ENCODE data around the gene NUDT4.
"Not testable (repeated sequence)": the region's sequence is repeated elsewhere in the genome, so short reads cannot be mapped to it uniquely, and the experiment has no call there.

Gene NUDT4

DNA sequence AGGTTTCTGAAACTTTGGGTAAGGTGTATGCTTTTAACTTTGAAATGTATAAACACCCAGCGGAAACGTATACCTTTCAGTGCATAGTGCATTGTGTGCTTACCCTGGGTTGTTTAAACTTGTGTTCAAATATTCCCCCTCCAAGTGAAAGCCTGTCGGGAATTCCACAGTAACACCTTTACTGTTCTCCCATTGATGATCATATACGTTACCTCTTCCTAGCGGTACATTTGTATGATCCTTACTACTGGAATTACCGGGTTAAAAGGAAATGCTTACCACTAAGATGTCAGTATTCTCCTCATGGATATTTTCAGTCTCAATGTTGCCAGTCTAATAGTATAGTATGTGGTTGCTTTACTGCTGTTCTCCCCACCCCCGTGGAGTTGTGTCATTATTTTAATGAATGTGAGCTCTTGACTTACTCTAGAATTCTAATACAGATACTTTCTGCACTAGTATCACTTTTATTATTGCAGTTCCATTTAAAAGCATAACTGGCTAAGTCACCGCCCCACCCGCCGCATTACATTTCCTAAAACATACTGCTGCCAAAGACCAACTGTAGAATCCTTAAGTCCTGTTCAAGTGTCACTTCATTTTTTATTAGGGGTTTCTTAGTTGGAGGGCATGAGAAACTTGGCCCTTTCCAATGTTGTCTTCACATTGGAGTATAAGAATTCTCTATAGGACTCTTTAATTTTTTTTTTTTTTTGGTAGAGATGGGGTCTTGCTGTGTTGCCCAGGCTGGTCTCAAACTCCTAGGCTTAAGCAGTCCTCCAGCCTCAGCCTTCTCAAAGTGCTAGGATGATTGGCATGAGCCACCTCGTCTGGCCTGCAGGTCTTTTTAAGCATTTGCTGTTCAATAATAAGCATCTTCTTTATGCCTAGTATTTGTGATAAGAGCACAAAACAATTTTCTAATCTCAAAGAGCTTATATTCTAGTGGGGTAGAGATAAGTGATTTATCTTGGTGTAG lies 24.9 kb downstream of the NUDT4 start:
- DNase-seq: no peak

DNA sequence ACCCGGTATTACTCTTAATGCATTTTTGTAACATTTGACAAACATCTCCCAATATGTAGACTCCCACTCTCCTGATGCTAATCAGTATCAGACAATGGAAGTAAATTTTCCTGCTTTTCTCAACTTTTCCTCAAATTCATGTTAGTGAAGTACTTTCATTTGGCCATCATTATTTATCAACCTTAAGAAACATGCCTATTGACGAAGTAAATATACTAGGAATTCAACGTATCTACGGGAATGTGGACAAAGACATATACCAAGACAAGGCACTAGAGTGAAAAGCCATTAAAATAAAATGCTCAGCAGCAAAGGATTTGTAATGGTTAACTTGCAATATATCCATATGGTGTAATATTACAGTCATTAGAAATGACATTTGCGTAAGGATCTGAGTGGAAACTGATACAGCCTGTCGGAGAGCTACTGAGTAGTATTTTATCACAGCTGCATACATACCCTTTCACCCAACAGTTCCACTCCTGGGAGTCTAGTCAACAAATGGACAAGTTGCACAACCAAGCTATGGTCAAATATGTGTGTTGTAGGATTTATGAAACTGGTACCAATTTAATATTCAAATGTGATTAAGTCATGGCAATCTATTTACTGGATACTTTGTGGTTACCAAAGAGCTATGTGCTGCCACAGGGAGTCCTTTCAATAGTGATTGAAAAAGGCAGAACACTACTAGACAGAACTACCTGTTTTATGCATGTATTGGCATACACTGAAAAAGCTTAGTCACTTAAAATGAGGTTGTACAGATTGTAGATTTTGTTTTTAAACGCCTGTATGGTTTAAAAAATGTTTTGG lies 26.5 kb downstream of the NUDT4 start:
- DNase-seq: no peak

DNA sequence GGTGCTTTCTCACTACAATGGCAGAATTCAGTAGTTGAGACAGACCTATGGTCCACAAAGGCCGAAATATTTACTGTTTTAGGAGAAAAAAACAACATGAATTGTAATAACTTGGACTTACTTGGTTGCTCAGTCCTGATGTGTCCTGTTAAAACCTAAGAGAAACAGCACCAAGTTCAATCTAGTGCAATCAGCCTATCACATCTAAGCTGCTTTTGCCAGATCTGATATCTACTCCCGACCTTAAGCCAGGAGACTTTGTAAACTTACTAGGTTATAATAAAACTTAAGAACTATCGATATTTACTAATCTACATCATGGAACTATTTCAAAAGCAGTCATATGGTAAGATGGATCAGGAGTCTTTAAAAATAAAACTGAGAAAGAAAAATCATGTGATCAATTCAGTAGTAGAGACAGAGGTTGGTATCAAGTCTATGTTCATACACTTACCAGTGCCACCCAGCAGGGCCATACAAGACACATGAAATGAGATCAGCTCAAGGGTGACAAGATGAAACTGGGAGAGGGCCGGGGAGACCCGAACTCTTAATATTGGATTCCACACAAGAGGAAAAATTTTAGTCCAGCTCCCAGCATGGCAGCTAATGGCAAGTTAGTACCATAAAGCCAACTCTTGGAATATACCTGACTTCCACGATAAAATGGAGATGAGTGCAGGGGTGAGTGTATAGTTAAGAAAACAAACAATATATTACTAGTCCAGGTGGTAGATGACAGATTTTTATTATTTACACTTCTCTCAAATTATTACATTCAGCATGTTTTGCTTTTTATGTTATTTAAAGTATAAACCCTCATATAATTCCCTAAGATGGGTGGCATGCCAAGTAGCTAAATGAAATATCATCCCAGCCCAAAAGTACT lies 27.5 kb downstream of the NUDT4 start:
- no peak for DNase-seq

DNA sequence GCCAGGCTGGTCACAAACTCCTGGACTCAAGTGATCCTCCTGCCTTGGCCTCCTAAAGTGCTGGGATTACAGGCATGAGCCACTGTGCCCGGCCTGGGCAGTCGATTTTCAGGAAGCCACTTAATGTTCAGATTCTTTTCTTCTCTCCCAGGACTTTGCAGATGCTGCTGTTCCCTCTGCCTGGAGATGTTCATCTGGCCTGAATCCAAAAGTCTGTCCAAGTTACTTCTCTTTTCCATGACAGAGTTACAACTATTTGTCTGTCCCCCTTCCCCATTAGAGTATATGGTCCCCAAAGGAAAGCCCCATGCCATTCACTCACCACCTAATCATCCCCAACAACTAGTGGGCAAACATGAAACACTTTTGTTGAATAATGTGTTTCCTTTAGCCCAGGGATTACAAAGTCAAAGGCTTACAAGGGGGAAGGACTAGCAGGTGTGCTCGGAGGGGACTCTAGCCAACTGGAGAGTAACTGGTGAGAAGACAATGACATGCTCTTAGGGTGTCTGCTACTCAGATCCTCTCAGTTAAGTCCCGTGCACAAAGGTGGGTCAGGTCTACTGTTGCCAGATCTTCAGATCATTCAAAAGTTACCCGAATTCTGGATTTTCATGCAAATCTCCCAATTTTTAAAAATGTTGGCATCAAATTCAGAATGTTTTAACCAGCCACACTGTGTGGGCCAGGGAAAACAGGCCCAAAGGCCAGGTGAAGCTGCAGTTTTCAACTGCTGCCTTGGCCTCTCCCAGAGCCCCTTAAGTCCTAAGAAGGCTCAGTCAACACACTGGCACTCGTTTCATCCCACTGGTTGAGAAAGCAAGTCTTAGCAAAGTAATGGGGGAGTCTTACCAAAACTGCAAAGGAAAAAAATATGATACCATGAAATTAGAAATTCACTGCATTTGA lies 29.6 kb downstream of the NUDT4 start:
- no peak for DNase-seq

DNA sequence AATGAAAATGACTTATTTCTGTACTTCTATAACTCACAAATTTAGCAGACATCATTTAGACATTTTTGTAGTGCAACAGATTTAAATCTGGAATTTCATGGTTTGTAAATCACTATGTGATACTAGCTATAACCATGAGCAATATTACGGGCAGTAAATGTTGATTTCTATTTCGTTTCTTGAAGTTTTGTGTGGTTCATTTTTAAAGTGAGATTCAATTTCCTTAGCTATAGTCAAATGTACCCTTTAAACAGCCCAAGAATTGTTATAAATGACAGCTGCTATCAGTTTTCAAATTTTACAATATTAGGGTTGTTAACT lies 30.2 kb downstream of the NUDT4 start:
- no peak for DNase-seq

DNA sequence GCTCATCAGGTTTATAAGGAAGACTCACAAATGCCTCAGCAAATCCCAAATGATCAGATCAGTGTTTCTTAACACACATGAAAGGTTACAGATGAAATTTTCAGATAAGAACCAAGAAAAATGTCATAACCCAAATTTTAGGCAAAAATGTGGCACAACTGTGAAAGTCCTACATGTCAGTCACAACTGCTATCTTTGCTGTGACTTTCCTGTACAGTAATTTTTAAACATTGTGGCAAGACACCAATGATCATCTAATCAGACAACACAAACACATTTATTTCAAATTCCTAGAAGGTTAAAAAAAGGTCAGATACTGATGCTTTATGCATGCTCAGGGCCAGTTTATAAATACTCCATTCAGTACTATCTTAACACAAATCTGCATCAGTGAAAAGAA lies 31.1 kb downstream of the NUDT4 start:
- DNase-seq: no peak

DNA sequence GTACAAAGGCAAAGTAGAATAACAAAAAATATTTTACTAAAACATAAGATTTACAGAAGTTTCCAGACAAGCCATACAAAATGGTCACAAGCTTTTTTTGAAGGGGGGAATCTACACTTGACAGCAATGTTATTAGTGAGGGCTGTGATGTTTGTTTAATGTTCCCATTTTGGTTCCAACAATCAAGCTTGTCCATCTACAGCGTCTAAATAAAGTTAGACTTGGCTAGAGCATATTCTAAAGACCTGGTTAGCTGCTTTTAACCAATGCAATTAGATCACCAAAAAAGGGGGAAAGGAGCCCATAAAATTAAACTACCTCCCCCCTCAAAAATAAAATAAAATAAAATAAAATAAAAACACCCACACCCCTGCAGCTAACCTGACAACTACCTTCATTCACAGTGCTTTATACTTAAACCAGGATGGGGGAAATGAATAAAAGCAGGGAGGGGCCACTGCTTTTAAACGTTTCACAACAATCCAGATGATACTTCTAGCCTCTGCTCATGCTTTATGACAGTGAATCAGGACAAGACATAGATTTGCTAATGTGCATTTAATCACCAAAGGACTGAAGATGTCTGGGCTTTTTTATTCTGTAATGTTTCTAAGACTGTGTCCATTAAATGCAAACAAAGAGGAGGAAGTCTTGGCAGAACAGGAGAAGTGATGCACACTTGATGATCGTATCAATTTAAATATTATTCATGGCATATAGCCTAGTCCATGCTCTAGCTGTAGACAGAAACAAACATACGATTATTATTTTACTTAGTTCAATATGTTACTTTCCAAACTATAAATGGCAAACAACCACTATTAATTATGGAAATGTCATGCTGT lies 31.8 kb downstream of the NUDT4 start:
- not testable (repeated sequence) for DNase-seq

DNA sequence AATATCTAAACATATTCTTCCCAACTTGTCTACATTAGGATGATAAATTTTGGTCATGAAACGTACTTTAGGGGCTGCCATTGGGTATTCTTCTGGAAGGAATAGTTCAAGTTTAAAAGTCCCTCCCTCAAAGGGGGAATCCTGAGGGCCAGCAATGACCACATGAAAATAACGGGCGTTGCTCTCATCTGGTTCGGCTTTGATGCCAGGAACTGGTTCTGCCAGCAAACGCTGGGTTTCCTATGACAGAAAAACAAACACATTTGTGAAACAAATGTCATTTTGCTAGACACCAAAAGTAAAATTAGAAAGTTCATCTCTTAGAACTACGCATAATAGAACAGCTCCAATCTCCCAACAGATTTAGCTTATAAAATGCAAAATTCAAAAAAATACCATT lies 33.3 kb downstream of the NUDT4 start:
- not testable (repeated sequence) for DNase-seq

DNA sequence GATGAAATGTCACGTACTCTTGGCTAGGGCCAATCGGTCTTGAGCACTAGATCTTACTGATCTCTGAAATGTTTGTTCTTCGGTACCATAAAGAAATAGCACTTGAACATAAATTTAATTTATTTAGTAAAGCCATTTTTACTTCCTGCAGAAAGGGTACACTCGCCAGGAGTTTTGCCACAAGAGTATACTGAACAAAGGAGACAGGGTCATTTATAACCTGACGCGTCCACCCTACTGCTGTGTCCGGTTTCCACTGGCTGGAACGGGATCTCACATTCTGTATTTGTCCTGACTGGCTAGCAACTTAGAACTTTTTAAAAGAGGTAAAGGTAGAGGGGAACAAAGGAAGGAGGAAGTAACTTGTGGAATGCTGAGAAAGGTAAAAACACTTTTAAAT lies 34.7 kb downstream of the NUDT4 start:
- not testable (repeated sequence) for DNase-seq

DNA sequence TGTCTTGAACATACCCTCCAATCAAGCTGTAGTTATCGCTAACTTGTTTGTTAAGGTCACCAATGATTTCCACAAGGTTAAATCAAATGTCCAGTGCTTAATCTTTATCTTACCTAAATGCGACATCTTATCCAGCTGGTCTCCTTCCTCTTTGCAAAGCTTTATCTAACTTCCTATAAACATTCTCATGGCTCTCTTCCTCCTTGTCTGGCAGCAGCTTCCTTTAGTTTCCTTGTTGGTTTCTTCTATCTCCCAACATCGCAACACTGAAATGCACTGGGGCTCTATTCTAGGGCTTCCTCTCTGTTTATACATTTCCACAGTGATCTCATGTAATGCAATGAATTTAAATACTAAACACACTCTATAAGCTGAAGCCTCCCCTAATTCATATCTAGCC lies 35.3 kb downstream of the NUDT4 start:
- DNase-seq: no peak

DNA sequence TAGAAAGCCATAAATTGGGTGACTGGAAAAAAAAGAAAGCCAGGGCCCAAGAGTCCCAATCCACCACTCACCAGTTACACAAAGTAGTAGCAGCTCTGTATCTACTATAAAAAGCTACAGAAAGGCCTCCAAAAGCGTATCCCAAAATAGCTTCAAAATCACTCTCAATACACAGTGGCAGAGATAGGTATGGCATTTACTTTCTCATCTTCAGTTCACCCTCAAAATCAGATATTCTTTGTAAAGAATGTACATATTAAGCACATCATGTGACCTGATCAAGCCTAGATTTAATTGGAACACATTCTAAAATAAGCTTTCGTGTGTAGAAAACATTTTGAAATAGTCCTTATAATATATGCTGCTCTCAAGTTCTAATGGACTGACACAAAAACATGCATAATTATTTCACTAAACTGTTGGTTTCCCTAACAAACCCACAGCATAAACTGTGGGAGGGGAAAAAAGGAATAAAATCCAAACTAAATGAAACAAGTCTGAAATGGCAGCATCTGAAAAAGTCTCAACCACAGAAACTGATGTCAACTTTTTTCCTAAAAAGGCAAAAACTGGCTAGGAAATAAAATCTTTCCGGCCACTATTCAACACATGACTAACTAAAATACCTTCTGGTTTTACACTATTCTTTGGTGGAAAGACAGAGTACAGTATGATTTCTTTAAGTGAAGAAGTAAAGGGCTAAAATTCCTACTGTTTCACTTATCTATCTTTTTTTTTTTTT lies 38.2 kb downstream of the NUDT4 start:
- no peak for DNase-seq

DNA sequence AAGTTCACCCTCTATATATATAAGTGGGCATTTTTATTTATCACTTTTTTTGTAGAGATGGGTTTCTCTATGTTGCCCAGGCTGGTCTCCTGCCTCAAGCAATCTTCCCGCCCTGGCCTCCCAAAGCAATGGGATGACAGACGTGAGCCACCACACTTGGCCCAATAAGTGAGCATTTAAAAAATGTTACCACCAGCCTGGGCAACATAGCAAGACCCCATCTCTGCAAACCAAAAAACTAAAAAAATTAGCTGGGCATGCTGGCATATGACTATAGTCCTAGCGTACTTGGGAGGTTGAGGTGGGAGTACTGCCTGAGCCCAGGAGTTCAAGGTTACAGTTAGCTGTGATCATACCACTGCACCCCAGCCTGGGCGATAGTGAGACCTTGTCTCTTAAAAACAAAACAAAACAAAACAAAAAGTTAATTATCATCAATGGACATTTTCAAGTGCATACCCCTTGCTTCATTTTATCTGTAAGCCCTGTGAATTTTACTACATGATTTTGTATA lies 40.3 kb downstream of the NUDT4 start:
- no peak for DNase-seq

DNA sequence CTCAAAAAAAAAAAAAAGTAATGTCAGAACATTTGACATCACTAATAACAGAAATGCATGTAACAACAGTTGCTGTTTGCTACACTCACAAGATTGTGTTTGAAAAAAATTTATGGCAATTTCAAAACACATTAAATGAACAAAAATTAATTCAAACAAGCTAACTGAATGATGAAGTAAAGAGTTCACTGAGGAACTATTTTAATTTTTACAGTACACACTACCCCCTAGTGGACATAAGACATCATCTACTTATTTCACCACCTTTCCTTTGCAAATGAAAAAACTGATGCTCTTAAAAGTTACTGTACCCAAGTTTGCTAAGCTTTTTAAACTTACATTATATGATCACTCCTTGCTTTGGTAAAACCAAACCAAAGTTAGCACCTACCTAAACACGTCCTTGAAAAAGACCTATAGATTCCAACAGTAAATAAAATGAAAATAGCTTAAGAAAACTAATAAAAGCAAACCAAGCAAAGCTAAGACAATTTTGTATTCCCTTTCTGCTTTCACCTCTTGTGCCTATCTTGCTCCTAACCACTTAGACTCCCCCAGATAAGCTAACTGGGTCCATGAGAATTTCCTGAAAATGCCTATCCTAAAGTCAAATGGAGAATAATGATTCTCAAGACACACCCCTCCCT lies 41.8 kb downstream of the NUDT4 start:
- peak; percentile 43 for DNase-seq

DNA sequence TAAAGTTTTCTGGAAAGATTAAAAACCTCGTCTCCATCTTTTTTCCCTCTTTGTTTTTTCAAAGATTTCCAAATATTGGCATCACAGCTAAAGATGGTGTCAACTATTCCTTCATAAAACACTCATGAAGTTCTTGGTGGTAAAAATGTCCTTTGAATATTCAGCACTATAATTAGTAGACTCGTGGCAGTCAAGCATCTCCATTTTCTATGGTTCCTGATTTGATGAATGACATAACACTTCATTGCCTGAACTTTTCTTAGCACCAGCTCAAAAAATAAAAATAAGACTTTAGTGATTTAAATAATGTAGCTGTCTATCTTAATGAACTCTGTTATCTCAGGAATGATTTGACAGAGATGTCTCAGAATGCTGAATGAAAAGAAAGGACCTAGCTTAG lies 44.3 kb downstream of the NUDT4 start:
- no peak for DNase-seq

DNA sequence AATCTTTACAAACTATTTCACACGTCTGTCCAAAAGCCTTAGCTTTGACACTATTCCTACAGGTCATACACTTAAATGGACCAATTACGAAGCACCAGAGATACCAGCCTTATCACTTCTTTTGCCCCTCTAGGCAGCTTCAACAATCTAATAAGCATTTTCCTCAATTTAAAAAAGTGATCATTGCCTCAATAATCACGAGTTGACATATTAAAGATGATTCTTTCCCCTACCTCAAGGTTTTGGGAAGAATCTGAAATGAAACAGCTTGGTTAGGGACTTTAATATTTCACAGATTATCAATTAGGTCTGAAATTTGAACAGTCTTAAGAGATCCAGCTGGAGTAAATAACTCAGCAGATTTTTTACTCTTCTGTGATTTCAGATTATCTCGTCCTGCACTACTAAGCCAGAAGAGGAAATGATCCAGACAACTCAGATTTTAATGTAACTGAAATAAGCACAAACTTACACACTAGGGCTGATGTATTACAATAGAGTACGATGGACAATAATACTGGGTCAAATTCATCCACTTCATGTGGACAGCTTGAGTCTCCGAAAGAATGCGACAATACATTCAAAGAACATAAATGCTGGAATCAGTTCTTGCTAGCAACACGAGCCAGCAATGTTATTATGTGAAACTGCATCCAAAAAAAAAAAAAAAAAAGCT lies 48.1 kb downstream of the NUDT4 start:
- DNase-seq: no peak

DNA sequence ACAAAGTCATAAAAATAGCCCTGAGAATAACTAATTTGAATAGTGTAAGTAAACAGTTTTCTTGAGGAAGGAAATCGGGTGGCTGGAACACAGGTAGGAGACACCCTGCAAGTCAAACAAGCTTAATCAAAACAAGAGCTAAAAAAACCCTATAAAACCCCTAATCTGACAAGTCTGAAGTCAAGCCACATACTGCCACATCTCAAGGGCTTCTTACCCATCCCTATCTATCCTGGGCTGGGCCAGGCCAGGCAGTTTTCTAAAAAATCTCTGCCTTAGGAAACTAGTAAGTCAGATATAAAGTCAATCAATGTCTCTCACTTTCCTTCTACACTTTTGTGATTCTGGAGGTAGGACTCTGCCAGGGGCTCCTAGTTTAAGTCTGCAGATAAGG lies 48.7 kb downstream of the NUDT4 start:
- DNase-seq: no peak

DNA sequence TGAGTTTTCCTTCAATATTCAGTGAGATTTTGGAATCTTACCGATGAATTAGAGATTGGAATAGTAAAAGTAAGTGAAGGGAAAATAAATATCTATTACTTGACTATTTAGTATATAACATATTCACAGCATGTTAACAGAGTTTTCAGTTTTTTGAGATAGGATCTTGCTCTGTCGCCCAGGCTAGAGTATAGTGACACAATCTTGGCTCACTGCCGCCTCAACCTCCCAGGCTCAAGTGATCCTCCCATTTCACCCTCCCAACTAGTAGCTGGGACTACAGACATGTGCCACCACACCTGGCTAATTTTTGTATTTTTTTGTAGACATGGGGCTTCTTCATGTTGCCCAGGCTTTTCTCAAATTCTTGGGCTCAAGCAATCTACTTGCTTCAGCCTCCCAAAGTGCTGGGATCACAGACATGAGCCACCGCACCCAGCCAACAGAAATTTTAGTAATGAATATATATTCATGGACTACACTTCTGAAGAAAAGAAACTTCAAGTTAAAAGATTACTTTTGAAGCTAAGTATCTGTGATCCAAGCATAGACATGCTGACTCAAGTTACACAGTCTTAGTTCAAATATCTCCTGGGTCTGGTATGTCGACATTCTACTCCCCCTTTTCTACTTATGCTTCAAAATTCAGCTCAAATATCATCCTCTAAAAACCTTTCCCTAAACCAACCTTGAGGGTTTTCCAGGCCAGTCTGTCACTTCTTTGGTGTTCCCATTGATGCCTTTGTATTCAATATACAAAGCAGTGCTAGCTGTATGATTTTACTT lies 50.2 kb downstream of the NUDT4 start:
- DNase-seq: no peak

DNA sequence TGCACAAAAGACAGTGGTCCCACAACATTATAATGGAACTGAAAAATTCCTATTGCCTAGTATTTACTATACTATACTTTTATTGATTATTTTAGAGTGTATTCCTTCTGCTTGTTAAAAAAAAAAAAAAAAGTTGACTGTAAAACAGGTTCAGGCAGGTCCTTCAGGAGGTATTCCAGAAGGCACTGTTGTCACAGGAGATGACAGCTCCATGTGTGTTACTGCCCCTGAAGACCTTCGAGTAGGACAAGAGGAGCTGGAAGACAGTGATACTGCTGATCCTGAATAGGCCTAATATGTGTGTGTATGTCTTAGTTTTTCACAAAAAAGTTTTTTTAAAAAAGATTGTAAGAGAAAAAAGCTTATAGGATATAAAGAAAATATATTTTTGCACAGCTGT lies 51.7 kb downstream of the NUDT4 start:
- DNase-seq: no peak

Data from central memory CD4-positive, alpha-beta T cell (primary cell).